HG03520 (cell line): ENCODE measurements around the gene ERCC5.

Source experiments
- ATAC-seq: cut with Tn5 transposase; IDR thresholded peaks from one replicate; pipeline ENCODE4 v1.9.1; 2021; ENCODE audit warnings: mild to moderate bottlenecking, moderate library complexity; ENCODE audit not compliant: unreplicated experiment

The ERCC5 gene

DNA sequence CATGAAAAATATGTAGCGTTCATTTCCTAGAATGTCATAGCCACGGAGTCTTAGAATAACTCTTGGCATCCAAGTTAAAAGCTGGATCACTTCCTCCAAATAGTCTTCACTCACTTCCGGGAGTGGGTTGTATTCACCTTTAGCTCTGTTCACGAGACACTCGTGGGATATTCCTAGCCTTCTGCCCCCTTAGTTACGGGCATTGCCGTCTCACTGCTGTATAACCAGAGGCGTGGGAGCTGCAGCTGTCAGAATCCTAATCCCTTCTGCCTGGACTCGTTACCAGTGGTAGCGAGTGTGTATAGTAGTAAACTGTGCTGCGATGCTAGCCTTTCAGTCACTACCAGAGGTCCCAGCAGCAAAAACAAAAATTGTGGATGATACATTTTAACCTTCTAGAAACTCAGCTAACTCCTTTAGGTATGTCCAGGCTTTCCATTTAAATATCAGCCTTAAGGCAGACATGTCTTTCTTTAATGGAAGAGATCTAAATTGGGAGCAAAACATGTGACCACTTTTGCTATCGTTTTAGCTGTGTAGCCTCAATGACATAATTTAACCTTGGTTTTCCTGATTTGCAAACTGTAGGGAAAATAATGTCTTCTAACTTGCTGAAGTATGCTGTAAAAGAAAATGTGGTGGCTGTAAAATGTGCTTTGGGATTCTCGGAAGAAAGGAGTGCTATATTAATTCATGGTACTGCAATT lies 34.1 kb downstream of the ERCC5 start:
- ATAC-seq, result no peak

DNA sequence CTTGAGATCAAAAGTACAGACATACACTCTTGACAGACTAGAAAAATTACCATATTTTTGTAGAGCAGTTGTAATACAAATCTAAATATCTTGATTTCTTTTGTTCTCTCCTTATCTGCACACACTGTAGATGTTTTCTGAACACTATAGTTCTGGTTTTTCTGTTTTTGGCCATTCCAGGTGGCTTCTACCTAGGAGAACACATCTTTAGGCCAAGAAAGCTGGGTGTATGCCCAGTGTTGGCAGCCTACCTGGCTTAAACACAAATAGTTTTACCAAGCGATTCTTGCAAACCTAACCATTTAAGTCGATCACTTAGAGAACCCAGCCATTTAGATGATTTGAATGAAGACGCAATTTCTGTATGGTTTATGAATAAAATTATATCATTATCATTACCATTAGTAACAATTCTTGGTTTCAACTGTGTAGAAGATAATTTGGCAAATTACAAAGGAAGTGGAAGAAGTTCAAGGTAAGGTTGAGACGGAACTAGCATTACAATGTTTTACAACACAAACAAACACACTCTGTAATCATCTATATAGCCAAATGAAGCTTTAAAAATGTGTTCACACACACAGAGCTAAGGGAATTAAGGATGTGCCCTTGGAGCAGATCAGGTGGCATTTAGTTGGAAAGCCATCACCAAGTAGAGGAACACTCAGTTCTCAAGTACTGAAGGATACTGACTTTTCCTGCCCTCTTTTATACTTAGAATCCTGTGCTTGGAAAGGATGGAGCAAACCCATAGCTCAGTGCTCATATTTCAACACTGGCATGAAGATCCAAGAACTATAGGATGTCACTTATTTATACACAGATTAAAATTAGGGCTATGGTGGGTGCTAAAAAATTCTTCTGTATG lies 36.2 kb downstream of the ERCC5 start:
- ATAC-seq, result no peak

- no peak for ATAC-seq
Observed at GRCh38 chr13:102892503-102892902, 46.7 kb downstream of the ERCC5 start.

- no peak for ATAC-seq
Observed at GRCh38 chr13:102897371-102898138, 51.7 kb downstream of the ERCC5 start.

DNA sequence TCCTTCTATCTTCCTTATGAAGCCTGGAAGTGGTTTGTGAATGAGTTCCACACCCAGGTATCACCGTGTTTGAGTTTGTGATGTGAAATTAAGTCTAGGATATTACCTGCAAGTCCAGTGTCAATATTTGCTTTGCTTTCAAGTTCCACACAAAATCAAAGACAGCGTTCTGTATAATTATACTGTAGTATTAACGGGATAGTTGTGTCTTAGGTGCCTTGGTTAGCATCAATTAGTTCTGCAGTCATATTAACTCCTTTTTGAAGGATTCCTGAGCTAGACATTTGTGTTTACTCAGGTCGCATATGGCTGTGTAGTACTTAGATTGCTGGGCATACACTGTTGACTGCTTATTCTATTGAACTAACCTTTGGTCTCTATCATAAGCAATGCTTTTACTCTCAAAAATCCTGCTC lies 54.4 kb downstream of the ERCC5 start:
- ATAC-seq, result no peak

DNA sequence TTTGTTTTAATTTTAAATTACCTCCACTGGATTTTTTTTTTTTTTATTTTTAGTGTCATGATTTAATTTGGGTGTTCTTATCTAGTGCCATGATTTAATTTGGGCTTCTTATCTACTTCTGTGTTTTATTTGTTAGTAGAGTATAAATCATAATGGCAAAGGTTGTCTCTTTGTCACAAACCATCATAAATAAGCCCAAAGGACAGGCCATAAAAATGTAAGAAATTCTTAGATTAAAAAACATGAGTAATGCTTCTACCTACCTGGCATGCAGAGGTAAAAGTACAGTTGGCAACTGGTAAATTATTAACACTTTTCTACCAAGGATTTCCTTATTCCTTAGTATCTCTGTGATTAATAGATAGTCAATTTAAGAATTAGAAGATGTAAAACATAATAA lies 55.2 kb downstream of the ERCC5 start:
- ATAC-seq, result no peak

GRCh38 chr13:102901615-102902305 lies 55.9 kb downstream of the ERCC5 start:
- ATAC-seq, result no peak

GRCh38 chr13:102902789-102903347 lies 57.0 kb downstream of the ERCC5 start:
- no peak for ATAC-seq

- no peak for ATAC-seq
Observed at GRCh38 chr13:102903659-102904407, 58.0 kb downstream of the ERCC5 start.

DNA sequence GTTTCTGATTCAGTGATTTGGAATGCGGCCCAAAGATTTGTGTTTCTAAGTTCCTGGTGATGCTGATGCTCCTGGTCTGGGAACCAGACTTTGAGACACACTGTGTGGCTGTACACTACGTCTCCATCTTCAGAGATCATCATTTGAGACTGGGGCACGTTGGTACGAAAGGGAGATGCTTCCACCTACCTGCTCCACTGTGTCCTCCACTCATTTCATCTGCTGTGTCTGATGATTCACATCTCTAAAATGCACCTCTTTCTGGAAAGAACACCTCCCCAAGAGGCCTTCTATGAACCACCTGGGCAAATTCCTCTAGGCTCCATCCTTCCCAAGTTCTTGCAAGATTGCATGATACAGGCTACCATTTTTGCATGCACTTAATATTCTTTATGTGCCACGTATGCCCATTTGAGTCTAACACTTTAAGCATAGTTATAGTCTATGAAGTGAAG lies 58.6 kb downstream of the ERCC5 start:
- ATAC-seq, result no peak

- no peak for ATAC-seq
Observed at GRCh38 chr13:102905905-102906771, 60.3 kb downstream of the ERCC5 start.

GRCh38 chr13:102907016-102907756 lies 61.4 kb downstream of the ERCC5 start:
- peak; percentile 57 for ATAC-seq

GRCh38 chr13:102907886-102908515 lies 62.2 kb downstream of the ERCC5 start:
- ATAC-seq, result no peak

- ATAC-seq, result no peak
Observed at GRCh38 chr13:102909971-102910370, 64.1 kb downstream of the ERCC5 start.

DNA sequence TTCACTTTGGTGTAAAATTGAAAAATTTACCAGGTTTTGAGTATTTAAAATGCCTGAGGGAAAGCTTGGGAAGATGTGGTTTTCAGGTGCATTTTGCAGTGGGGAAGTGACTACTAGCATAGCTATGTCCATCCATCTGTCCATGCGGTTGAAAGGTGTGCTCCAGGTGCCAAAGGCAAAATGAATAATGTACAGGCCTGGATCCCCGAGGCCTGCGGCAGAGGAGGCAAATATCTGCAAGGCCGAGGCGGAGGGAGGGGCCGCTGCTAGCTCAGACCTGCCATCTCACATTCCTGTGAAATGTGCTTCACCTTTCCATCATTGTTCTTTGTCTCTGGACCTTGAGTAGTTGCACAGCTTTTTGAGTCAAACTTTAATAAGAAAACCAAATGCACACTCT lies 65.5 kb downstream of the ERCC5 start:
- no peak for ATAC-seq

- ATAC-seq, result no peak
Observed at GRCh38 chr13:102912599-102912998, 66.8 kb downstream of the ERCC5 start.

DNA sequence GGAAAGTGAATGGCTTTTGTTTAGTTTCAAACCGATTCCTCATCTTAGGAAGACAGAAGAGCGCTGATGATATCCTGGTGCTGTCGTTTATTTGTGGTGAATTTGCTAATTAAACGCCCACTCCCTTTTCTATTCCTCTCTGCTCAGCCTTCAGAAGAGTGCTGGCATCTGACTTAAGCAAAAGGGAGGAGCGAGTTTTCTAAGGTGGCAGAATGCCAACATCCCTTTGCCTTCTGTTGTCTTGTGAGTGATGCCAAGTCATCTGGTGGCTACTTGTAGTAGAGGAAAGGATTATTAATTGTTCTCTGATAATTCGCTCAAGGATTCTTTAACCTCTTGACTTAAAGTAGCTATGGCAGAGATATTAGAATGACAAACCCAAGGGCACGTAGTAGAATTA lies 68.1 kb downstream of the ERCC5 start:
- ATAC-seq, result no peak
